Endothelial cell of hepatic sinusoid (primary cell): ENCODE measurements around the gene PPP1CA.

Experiments used
- in situ Hi-C: cut with HindIII; loops from 2 replicates; pipeline ENCODE4 v1.10.0; 2017; ENCODE audit warnings: low sequenced_read_pairs

PPP1CA gene

GRCh38 chr11:67387069-67387468 lies 14.6 kb downstream of the PPP1CA start:
- in situ Hi-C loops, result loop anchor here (5.0 to 10.0 kb wide), 2 partner anchors 40 to 132 kb away; no protein-coding TSS in a partner anchor

DNA sequence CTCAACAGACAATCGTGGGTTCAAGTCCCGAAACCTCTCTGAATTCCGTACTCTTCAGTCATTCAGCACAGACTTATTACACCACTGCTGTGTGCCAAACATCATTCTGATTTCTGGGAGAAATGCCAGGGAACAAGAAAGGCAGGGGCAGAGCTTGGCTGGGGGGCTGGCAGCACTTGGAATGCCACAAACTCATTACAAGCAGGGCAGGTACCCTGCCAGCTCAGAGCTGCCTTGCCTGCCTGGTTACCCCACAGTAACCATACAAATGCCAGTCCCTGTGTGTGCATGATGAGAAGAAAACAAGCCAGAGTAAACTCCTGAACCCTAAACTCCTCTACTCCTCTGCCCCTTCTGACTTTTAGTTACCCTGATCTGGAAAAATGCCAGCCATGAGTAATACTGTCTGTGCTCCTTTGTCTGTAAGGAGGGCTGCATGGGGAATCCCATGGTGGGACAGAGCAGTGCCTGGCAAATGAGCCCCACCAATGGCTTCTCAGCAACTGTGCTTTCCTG lies 16.7 kb downstream of the PPP1CA start:
- in situ Hi-C loops, result loop anchor here (5.0 to 10.0 kb wide), 2 partner anchors 38 to 130 kb away; no protein-coding TSS in a partner anchor

DNA sequence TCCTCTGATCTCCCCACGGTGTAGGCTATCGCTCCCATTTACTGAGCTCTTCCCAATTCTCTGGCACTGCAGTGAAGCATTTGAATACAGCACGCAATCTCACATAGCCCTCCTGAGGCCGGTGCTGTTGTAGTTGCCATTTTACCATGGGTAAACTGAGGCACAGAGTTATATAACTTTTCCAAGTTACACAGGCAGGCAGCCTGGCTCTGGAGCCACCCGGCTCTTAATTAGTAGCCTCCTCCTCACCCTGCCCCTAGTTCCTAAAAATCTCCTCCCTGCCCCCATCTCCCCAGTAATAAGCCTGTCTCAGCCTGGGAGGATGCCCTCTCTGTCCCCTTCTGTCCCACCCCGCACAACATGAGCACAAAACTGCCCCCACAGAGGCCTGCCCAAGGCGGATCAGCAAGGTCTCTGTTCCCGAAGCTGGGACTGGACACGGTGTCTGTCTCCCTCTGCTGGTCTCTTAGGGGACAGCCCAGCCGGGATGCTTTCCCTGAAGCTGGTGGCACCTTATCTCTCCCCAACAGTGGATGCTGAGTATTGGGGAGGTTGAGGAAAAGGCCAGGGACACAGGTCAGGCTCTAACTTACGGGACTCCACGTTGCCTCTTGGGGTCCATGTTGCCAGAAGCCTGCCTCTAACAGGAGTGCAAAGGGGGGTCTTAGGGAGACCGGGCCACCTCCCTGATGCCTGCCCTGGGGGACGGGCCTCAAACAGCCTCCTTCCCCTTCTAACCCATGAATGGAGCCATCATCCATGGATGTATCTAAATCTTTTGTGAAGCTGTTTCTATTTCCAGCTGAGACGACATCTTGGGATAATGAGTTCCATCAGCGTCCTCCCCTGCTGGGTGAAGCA lies 19.2 kb downstream of the PPP1CA start:
- in situ Hi-C loops, result loop anchor here (10.0 kb wide), 1 partner anchor 128 kb away; no protein-coding TSS in a partner anchor

DNA sequence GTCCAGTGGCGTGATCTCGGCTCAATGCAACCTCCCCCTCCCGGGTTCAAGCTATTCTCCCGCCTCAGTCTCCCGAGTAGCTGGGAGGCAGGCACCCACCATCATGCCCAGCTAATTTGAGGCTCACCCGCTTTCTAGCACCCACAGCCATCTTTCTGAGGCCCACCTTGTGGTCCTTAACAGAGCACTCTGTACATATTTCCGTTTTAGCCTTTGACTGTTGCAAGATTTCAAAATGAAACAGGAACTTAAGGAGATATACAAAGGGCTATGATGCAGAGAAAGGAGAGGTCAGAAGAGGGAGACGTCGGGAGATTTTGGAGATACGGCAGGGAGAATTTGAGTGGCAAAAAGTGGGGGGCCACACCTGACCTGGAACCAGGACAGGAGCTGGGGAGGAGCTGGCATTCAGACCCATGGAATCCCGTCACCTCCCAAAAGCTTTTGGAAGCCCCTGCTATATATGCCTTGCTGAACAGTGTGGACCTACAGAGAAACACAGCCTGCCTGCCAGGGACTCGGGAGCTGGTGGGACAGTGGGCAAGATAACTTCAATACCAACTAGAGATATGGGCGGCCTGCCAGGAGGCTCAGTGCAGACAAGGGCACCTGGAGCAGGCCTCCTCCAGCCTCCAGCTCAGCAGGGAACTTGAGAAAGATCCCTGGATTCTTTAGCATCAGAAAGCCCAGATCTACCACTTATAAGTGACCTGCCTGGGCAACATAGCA lies 20.2 kb downstream of the PPP1CA start:
- in situ Hi-C loops, result loop anchor here (10.0 kb wide), 1 partner anchor 127 kb away; no protein-coding TSS in a partner anchor

DNA sequence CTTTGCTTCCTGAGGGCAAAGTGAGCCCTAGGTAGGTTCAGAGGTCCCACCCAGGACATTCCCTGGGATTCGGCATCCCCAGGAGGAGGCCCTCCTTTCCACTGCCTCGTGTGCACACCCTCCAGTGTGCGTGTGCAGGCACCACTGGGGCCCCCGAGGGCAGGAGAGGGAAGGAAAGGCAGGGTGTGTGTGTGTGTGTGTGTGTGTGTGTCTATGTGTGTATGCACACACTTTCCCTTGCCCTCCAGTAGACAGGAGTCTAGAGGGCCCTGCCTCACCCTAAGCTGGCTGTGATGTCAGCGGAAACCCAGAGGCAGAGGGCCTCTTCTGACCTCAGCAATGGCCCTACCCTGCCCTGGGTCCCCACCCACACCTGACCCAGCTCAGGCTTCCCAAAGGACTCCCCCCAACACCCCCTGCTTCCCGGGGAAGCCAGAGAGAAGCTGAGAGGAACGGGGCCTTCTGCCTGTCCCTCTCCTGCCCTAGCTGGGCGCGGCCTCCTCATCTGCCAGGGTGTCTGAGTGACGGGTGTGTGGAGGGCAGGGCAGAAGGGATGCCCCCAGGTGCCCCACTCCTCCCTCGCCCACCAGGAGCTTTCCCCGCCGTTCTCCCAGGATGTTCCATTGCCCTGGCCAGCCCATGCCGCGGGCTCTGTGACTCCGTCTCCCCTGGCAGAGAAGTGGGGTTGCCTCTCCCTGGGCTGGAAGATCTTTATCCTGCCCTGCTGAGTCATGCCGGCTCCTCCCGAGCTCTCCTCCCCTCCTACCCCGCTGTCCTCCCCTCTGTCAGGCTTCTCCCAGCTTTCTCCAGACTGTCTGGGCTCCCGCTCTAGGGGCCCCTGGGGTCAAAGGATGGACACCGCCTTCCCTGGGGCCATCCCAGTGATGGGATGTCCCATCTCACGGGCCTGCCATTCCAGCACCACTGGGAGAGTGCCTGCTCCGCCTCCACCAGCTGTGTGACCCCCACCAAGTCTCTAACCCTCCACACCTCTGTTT lies 22.3 kb downstream of the PPP1CA start:
- in situ Hi-C loops, result loop anchor here (10.0 kb wide), 1 partner anchor 125 kb away; no protein-coding TSS in a partner anchor

DNA sequence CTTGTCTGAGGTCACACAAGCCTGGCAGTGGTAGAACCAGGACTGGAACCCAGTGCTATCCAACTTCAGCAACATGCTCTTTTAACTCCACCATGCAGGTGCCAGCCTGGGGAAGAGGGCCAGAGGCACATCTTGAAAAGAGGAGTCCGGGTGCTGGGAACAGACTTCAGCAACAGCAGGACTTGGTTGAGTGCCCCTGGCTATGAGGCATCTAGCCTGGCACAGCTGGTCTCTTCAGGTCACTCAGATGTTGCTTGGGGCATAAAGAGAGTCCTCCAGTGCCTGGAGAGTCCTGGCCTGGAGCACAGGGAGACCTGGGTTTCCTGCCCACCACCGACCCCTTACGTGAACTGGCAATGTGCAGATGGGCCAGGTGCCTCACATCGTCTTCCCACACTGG lies 23.1 kb downstream of the PPP1CA start:
- in situ Hi-C loops, result no loop called here

DNA sequence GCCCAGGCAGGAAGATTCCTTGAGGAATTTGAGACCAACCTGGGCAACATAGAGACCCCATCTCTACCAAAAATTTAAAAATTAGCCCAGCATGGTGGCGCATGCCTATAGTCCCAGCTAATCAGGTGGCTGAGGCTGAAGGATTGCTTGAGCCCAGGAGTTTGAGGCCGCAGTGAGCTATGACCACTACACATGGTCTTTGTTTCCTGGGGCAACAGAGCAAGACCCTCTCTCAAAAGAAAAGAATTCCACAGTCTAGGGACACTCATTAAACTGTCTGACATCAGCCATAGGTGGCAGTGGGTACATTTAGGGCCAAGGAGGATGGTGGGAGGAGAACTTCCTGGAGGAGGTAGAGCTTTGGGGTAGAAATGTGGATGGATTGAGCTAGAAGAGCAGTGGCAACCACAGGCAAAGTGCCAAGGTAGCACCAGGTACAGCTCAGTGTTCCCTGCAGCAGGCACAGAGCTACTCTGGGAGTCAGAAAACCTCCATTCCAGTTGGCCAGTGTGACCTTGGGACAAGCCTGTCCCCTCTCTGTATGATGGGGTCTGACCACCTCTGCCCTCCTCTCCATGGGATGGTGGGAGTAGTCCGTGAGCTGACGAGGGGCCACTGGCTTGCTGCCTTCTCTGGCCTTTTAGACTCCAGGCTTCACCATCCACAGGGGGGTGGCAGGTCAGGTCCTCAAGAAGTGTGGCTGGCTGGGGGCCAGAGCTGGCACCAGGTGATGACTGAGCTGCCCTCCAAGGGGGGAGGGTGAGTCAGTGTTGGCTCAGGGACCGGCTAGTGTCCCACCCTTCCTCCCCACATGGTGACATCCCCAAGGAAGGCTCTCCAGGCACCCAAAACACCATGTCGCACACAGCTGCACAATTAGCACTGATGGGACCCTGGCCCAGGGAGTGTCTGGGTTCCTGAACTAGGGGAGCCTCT lies 24.5 kb downstream of the PPP1CA start:
- in situ Hi-C loops, result no loop called here

GRCh38 chr11:67376063-67376820 lies 25.4 kb downstream of the PPP1CA start:
- in situ Hi-C loops, result no loop called here

GRCh38 chr11:67375320-67376055 lies 26.2 kb downstream of the PPP1CA start:
- in situ Hi-C loops, result no loop called here

DNA sequence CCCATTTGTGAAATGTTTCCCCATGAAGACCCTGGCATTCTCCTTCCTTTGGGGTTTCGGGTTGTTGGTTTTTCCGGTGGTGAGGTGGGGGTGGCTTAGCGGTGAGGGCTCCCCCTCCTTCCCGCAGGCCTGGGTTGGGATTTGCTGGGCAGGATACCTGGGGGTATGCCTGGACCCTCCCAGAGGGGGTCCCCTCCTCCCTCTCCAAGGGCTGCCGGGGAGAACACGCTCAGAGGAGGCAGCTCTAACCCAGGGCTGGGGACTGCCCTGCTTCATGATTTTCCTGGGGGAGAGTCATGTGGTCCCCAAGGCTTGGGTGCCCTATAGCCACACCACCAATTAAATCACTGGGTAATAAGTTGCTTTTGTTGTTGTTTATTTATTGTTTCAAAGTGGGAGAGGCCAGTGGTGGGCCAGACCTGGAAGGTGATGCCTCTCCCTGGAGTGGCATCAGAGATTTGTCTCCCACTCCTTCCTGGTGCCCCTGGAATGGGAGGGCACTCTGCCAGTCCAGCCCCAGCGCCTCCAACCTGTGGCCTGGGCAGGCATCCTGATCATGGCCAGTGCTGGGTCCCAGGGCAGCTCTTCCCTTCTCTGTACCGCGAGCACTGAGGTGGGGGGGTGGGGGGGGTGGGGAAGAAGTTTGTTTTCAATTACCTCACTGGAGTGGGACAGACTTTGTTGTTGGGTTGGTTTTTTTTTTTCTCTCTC lies 26.9 kb downstream of the PPP1CA start:
- in situ Hi-C loops, result no loop called here

- in situ Hi-C loops, result no loop called here
Observed at GRCh38 chr11:67373648-67374570, 27.7 kb downstream of the PPP1CA start.

DNA sequence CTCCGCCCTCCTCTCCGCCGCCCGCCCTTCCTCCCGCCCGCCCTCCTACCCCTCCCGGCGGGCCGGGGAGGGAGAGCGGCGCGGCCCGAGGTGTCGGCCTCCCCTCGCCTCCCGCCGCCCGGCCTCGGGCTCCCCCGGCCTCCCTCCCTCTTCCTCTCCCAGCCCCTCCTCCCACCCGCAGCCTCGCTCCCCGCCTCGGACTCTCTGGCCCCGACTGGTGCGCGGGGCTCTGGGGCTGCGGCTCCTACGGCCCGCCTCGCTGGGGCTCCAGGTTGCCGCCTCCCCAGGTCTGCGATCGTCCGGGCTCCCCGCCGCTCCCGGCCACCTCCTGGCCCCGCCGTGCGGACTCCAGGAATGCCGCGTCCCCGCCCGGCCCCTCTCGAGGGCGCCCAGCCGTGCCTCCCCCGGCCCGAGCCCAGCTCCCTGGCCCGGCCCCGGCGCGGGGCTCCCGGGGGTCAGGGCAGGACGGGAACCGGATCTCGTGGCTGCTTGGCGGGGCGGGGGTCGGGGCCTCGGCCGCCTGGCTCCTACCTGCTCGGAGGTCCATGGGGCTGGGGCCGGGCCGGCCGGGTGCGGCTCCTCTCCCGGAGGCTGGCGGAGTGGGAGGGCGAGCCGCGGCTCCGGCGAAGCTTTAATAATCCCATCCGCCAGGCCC lies 28.5 kb downstream of the PPP1CA start, which contains the start of gene CLCF1:
TSS of gene CLCF1 (minus strand) at position 606 of the 655 bp plus-strand sequence. CDS start at position 547, 59 bp downstream.
- in situ Hi-C loops, result no loop called here

GRCh38 chr11:67372321-67372992 lies 29.2 kb downstream of the PPP1CA start:
- in situ Hi-C loops, result no loop called here

- in situ Hi-C loops, result no loop called here
Observed at GRCh38 chr11:67371911-67372320, 29.7 kb downstream of the PPP1CA start.
